MCF 10A (cell line): ENCODE measurements around the gene RIPOR3. TPM values are rescaled to one million over a fixed set of nuclear protein-coding genes. Genes with fewer than 3 reads are reported as not detected.

Experiments
- BruUV-seq: library from RNA; stranded (reverse); fragments of 400-500 nt; replicated peaks from 2 replicates; lab custom pipeline; 2021; lab: Mats Ljungman, UMichigan
- CTCF ChIA-PET: fragments of 300-600 bp; sonication (Branson Sonifier 250); formaldehyde crosslinking; extraction: SDS; loops from one replicate; lab custom pipeline; 2021; ENCODE audit warnings: antibody characterized with exemption, inconsistent platforms; lab: Yijun Ruan, JAX
- POLR2A ChIA-PET: fragments of 300-600, 350-650 bp; sonication (Branson Sonifier 250); formaldehyde crosslinking; extraction: SDS; loops from one replicate; lab custom pipeline; 2020; ENCODE audit warnings: antibody characterized with exemption, inconsistent platforms; lab: Yijun Ruan, JAX
- DNase-seq: peaks from one replicate; pipeline ENCODE4 v3.0.0-alpha.2; 2018; ENCODE audit not compliant: unreplicated experiment
- H3K27ac Mint-ChIP-seq: one replicate; pipeline ENCODE4 v1.8.0; 2022; ENCODE audit warnings: mild to moderate bottlenecking, low read depth, mixed read lengths; ENCODE audit not compliant: unreplicated experiment
- H3K27me3 Mint-ChIP-seq: one replicate; pipeline ENCODE4 v1.8.0; 2022; ENCODE audit warnings: mixed read lengths; ENCODE audit not compliant: insufficient read depth, unreplicated experiment
- H3K36me3 Mint-ChIP-seq: one replicate; pipeline ENCODE4 v1.8.0; 2022; ENCODE audit warnings: mild to moderate bottlenecking, moderate library complexity, mixed read lengths; ENCODE audit not compliant: insufficient read depth, unreplicated experiment
- H3K4me1 Mint-ChIP-seq: one replicate; pipeline ENCODE4 v1.8.0; 2022; ENCODE audit warnings: mixed read lengths; ENCODE audit not compliant: insufficient read depth, unreplicated experiment
- H3K4me3 Mint-ChIP-seq: one replicate; pipeline ENCODE4 v1.8.0; 2022; ENCODE audit warnings: mild to moderate bottlenecking, moderate library complexity, mixed read lengths; ENCODE audit not compliant: unreplicated experiment
- H3K9me3 Mint-ChIP-seq: one replicate; pipeline ENCODE4 v1.8.0; 2022; ENCODE audit warnings: mixed read lengths; ENCODE audit not compliant: unreplicated experiment
- intact Hi-C: fragments of 100-400 bp; cut with micrococcal nuclease; formaldehyde crosslinking; loops from 2 replicates; pipeline ENCODE4 v1.14.1; 2022
- total RNA-seq: library from RNA; stranded (reverse); gene quantifications from 2 replicates; pipeline ENCODE4 v1.2.3, GENCODE V29; 2022
- TF ChIP-seq, protein P1 (sequence below): fragments of 200-600 bp; IDR thresholded peaks from one replicate; pipeline ENCODE4 v1.8.0; 2022; ENCODE audit warnings: antibody characterized with exemption, mild to moderate bottlenecking; ENCODE audit not compliant: unreplicated experiment

Gene RIPOR3
- total RNA-seq, 1 experiment from 2014 or later, result not detected

DNA sequence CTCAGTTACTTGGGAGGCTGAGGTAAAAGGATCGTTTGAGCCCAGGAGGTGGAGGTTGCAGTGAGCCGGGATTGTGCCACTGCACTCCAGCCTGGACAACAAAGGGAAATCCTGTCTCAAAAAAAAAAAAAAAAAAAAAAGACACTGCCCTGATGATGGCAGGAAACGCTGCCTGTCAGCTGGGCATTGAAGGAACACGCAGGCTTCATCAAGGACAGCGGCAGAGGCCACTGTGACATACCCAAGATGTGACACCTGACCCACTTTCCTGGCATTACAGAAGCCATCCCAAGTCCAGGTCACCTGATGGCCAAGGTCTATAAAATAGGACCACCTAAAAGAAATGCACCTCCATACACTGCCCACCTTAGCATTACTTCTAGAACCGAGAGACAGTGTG is 75.9 kb downstream of the RIPOR3 start:
- no peak overlapping the region for H3K27ac Mint-ChIP-seq
- intact Hi-C loops, result no loop called here
- TF ChIP-seq, protein P1, sequence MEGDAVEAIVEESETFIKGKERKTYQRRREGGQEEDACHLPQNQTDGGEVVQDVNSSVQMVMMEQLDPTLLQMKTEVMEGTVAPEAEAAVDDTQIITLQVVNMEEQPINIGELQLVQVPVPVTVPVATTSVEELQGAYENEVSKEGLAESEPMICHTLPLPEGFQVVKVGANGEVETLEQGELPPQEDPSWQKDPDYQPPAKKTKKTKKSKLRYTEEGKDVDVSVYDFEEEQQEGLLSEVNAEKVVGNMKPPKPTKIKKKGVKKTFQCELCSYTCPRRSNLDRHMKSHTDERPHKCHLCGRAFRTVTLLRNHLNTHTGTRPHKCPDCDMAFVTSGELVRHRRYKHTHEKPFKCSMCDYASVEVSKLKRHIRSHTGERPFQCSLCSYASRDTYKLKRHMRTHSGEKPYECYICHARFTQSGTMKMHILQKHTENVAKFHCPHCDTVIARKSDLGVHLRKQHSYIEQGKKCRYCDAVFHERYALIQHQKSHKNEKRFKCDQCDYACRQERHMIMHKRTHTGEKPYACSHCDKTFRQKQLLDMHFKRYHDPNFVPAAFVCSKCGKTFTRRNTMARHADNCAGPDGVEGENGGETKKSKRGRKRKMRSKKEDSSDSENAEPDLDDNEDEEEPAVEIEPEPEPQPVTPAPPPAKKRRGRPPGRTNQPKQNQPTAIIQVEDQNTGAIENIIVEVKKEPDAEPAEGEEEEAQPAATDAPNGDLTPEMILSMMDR, result no peak
- DNase-seq, result no peak
- ChIA-PET CTCF (interaction anchor here (1.2 kb wide), 2 partner anchors 17 to 20 kb away, joined by 3 read pairs; no protein-coding TSS in a partner anchor), POLR2A (no interaction called here)
- no peaks in the 10 kb centered on the region for H3K36me3 Mint-ChIP-seq
- no TSS peak for BruUV-seq
- H3K4me1 Mint-ChIP-seq, result no peaks in the 10 kb centered on the region
- H3K27me3 Mint-ChIP-seq, result no peaks in the 10 kb centered on the region
- no peak overlapping the region for H3K4me3 Mint-ChIP-seq
- no peaks in the 10 kb centered on the region for H3K9me3 Mint-ChIP-seq

DNA sequence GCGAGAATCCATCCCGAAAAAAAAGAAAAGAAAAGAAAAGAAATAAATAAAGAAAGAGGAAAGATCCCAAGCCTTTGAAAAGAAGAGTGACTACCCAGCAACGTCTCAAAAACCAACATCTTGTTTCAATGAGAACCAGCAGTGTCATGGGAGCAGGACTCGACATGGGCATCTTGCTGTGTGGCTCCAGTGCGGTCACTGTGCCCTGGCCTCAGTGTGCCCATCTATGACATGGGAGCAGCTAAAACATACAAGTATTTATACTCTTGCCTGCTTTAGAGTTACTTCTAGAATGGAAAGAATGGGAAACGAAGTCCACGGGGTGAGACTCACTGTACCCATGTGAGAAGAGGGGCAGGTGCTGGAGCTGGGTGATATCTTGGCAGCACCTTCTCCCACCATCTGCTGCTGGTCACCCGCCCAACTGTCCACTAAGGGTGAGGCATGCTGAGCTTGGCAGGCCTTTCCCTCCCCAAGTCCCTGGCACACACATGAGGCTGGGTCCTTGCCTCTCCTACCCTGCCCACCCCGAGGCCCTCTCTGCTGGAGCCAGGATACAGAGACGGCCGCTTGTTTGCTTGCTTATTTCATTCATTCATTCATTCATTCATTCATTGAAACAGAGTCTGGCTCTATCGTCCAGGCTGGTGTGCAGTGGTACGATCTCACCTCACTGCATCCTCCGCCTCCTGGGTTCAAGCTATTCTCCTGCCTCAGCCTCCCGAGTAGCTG is 77.7 kb downstream of the RIPOR3 start:
- BruUV-seq, result no TSS peak
- no peak overlapping the region for H3K27ac Mint-ChIP-seq
- H3K27me3 Mint-ChIP-seq, result no peaks in the 10 kb centered on the region
- CTCF ChIA-PET, result interaction anchor here (0.6 to 0.7 kb wide), 3 partner anchors 14 to 45 kb away, joined by 3 to 4 read pairs (median 3); no protein-coding TSS in a partner anchor
- no peaks in the 10 kb centered on the region for H3K9me3 Mint-ChIP-seq
- POLR2A ChIA-PET, result interaction anchor here (0.8 to 1.6 kb wide), 2 partner anchors 11 to 30 kb away, joined by 3 to 6 read pairs; no protein-coding TSS in a partner anchor
- no peaks in the 10 kb centered on the region for H3K36me3 Mint-ChIP-seq
- TF ChIP-seq, protein P1, result no peak
- intact Hi-C loops, result no loop called here
- no peaks in the 10 kb centered on the region for H3K4me1 Mint-ChIP-seq
- no peak for DNase-seq
- no peak overlapping the region for H3K4me3 Mint-ChIP-seq

DNA sequence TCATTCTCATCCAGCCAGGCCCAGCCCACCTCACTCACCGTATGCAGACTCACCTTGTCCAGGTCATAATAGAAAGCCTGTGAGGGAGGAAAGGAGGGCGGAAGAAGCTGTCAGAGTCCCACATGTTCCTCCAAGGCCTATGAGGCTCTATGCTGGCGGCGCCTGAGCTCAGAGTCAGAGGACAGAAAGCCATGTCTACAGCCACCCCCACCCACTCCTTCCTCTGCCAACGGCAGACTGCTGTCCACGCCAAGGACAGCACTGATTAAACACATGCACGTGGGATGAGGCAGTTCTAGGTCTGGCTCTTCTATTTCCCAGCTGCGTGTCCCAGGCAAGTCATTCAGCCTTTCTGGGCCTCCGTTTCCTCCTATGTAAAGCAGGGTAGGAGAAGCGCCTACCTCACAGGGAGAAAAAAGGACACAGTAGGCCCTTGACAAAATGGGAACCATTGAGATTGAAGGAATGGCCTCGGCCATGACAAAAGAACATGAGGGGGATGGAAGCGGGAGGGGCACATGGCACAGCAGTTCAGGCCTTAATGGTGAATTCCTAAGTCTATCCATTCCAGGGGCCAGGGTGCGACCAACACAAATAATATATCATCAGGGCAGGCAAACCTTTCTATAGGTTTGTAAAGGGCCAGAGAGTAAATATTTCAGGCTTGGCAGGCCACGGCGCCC is 80.1 kb downstream of the RIPOR3 start:
- ChIA-PET POLR2A (interaction anchor here (1.4 kb wide), 1 partner anchor 24 kb away, joined by 4 read pairs; no protein-coding TSS in a partner anchor), CTCF (interaction anchor here (0.8 to 1.2 kb wide), 2 partner anchors 23 to 178 kb away, joined by 3 to 5 read pairs; no protein-coding TSS in a partner anchor)
- TF ChIP-seq, protein P1, result no peak
- intact Hi-C loops, result no loop called here
- Mint-ChIP-seq H3K4me1 (no peaks in the 10 kb centered on the region), H3K4me3 (no peak overlapping the region), H3K27ac (no peak overlapping the region), H3K36me3 (no peaks in the 10 kb centered on the region), H3K9me3 (no peaks in the 10 kb centered on the region), H3K27me3 (no peaks in the 10 kb centered on the region)
- no TSS peak for BruUV-seq
- no peak for DNase-seq

DNA sequence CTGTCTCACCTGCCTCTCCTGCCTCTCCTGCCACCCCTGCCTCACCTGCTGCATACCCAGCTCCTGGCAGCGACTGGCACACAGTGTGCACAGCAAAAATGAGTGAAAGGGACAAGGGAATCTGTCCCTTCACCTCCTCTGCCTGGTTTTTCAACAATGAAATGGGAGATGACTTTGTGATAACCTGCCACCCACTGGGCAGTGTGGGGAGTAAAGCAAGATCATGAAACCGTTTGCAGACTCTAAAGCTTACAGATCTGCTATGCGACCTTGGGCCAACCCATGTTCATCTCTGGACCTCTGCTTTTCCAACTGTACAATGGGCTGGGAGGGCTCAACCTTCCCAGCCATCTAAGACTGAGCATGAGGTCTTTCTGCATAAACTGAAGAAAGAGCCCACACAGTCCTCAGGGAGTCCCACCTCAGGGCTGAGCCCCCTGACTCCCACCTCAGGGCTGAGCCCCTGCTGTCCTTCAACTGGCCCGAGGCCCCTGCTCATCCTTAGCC is 81.1 kb downstream of the RIPOR3 start:
- DNase-seq, result no peak
- intact Hi-C loops, result no loop called here
- ChIA-PET POLR2A (no interaction called here), CTCF (interaction anchor here (0.5 to 1.2 kb wide), 4 partner anchors 14 to 52 kb away, joined by 3 to 5 read pairs (median 4); no protein-coding TSS in a partner anchor)
- BruUV-seq, result no TSS peak
- Mint-ChIP-seq H3K9me3 (no peaks in the 10 kb centered on the region), H3K4me1 (no peaks in the 10 kb centered on the region), H3K27me3 (no peaks in the 10 kb centered on the region), H3K27ac (no peak overlapping the region), H3K36me3 (no peaks in the 10 kb centered on the region), H3K4me3 (no peak overlapping the region)
- TF ChIP-seq, protein P1, result no peak
